GM21529 (cell line): Measurements from ENCODE around the gene GDPD5.

Source experiments
- ATAC-seq: cut with Tn5 transposase; IDR thresholded peaks from one replicate; pipeline ENCODE4 v1.9.1; 2021; ENCODE audit not compliant: unreplicated experiment

The GDPD5 gene

GRCh38 chr11:75536786-75537641, 11.3 kb upstream of the GDPD5 start:
- peak; percentile 91 for ATAC-seq

- ATAC-seq, result no peak
Measured at GRCh38 chr11:75535071-75535470, 9.3 kb upstream of the GDPD5 start.

- no peak for ATAC-seq
Measured at GRCh38 chr11:75534259-75535069, 8.7 kb upstream of the GDPD5 start.

GRCh38 chr11:75533896-75534258, 8.1 kb upstream of the GDPD5 start:
- ATAC-seq, result no peak

- ATAC-seq, result no peak
Measured at GRCh38 chr11:75532200-75533048, 6.7 kb upstream of the GDPD5 start.

GRCh38 chr11:75531325-75531724, 5.6 kb upstream of the GDPD5 start:
- no peak for ATAC-seq

GRCh38 chr11:75530577-75530976, 4.8 kb upstream of the GDPD5 start:
- no peak for ATAC-seq

GRCh38 chr11:75527938-75528735, 2.4 kb upstream of the GDPD5 start:
- no peak for ATAC-seq

GRCh38 chr11:75527130-75527529, 1.4 kb upstream of the GDPD5 start:
- ATAC-seq, result no peak

- ATAC-seq, result no peak
Measured at GRCh38 chr11:75526192-75526541, 426 bp upstream of the GDPD5 start.

GRCh38 chr11:75524665-75525432, 892 bp downstream of the GDPD5 start:
- peak; percentile 6 for ATAC-seq

GRCh38 chr11:75523811-75524664, 1.7 kb downstream of the GDPD5 start:
- ATAC-seq, result no peak

GRCh38 chr11:75523189-75523588, 2.6 kb downstream of the GDPD5 start:
- ATAC-seq, result no peak

- ATAC-seq, result no peak
Measured at GRCh38 chr11:75522286-75523044, 3.3 kb downstream of the GDPD5 start.

GRCh38 chr11:75520688-75521087, 5.1 kb downstream of the GDPD5 start:
- no peak for ATAC-seq

- ATAC-seq, result no peak
Measured at GRCh38 chr11:75518771-75519653, 6.7 kb downstream of the GDPD5 start.

GRCh38 chr11:75518204-75518549, 7.6 kb downstream of the GDPD5 start:
- ATAC-seq, result no peak
